Kasumi-1 (cell line): ENCODE results near the gene WDR20.

ENCODE experiments used
- DNase-seq, 2 experiments: peaks; one replicate each; lab custom pipeline; 2025; lab: John Stamatoyannopoulos, UW

Gene WDR20

DNA sequence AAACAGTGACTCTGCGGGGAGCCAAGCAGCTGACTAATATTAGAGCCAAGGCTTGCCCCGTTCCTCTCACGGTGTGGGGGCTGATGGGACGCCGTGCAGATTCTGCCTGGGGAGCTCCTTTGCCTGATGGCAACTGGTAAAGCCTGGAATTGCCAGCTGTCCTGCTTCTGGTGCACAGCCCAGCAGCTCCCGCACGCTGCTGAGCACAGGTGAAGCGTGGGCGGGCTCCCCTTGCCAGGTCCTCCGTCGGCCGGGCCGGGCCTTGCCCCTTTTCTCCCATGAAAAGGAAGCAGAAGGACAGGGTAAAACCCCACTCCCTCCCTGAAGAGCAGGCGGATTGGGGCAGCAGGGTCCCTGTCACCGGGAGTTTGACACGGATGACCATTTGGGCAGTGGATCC, 79.0 kb downstream of the WDR20 start:
- no peak for DNase-seq

DNA sequence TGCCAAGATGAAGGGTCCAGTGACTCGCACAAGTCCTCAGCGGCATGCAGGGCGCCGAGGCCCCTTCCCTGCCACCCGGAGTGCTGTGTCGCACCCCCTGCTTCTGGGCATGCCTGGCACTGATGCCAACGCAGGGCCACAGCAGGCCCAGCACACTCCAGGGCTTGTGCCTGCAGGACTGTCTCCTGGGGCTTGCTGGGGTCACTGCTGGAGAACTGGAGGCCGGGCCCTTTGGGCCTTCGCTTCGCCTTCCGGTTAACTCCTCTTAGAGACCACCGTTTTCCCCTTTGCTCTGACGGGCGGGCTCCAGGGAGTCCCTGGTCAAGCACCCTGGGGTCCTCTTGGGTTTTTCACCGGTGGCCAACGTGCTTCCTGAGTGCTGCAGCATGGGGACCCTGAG, 79.6 kb downstream of the WDR20 start:
- no peak for DNase-seq

DNA sequence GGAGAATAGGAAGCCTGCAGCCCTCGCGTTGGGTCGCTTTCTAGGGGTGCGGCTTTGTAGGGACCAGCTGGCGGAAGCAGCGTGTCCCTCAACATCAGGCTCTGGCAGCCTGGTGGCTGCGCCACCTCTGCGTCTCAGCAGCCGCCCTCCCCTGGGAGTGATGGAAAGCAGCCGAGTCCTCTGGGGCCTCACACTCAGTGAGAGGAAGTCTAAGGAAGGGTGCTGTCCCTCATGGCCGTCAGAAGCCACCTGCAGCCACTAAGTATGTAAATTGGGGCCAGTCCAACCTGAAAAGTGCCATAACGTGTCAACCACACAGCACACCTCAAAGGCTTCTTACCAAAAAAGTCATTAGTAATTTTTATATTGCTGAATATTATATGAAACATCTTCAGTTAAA, 80.3 kb downstream of the WDR20 start:
- DNase-seq = no peak

DNA sequence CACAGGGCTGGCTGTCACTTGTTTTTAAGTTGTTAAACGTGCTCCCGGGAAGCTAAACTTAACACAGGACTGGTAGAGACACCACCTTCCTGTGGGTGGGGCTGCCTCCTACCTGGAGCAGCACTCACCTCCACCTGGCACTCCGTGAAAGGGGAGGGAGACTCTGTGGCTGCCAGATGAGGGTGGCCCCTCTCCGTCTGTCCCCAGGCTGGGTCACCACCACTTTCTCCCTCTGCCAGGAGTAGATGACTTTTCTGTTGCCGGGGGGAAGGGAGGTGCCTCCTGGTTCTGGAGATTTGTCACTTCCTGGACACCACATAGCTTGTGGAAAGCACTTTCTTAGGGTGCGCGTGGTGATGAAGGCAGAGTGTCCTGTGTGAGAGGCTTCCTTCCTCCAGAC, 81.3 kb downstream of the WDR20 start:
- DNase-seq = no peak

DNA sequence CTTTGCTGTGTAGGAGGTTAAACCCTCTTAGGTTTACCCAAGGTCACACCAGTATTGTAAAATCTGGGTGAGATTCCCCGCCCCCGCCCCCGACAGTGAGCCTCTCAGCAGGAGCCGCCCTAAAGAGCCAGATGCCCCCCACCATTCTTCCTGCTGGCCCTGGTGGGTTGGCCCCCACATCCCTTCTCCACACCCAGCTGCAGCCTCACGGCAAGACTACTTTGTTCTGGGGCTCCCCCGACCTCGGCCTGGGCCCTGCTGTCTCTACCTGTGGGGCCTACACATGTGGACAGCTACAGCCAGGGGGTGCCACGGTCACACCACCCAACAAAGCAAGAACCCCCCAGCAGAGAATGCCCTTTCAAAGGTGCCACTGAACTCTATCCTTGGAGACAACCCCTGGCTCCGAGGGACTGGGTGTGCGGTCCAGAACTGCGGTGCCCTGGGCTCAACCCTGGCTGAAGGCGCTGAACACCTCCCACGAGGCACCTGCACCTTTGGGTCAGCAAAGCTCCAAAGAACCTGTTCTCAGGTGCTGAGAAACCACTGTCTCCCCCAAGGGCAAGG, 82.4 kb downstream of the WDR20 start:
- DNase-seq = no peak

DNA sequence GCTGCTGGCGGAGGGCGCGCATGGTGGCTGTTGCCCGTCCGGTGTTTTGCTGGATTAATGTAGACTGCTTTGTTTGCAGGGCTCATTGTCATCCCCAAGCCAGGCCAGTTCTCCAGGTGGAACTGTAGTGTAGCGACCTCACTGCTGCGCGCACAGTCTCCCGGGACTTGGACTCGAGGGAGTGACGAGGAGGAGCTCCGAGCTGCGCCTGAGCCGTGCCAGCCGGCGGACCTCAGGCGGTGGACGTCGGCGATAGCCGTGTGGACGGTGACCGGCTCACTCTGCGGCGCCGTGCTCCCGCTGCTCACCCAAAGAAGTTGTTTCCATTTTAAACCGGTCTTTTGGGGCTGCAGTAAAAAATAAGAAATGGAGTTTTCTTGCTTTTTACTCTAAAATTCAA, 83.1 kb downstream of the WDR20 start:
- no peak for DNase-seq

DNA sequence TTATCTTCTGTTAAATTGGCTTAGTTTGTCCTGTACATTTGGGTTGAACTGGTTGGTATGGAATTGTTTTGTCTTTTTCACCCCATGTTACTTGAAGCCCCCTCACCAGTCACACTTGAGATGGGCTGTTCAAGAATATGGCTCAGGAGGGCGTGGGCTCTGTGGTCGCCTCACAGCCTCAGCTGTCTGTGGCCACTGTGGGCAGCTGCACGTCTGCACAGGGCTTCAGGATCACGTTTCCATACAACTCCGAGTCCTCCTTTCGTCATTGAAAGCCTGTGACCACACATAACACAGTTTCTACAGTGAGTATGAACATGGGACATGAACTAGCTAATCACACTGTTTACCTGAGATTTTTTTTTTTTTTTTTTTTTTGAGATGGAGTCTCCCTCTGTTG, 84.0 kb downstream of the WDR20 start:
- no peak for DNase-seq

DNA sequence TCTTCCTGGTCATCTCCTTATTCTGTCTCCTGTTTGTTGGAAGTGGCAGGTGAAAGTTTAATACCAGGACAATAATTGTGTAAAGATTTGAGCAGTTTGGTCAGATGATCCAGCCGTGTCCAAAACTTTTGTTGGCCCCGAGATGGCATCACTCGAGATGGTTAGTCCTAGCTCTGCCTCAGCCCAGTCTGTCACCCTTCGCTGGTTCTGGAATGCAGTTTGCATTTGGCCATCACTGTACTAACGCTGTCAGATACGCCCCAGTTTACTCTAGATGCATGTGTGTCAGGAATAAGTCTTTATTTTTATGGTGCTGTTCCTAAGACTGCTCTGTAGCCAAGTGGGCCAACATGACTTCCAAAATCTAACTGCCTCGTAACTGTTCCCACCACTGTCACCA, 85.7 kb downstream of the WDR20 start:
- no peak for DNase-seq

DNA sequence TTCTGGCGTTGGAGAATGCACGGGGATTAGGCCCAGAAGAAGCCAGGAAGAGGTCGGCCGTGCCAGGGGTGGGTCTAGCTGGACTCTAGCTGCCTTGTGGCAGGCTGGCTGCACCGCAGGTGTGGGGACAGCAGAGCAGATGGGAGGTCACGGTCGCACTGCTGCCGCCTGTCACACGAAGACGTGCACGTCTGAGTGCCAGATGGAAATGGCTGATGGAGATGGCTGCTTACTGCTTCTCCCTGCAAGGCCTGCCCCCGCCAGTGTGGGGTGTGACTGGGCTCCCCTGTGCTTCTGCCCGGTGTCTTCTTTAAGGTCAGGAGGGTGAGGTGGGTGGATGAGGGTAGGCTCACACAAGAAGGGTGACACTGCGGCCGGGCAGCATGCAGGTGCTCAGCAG, 86.2 kb downstream of the WDR20 start:
- DNase-seq = no peak

DNA sequence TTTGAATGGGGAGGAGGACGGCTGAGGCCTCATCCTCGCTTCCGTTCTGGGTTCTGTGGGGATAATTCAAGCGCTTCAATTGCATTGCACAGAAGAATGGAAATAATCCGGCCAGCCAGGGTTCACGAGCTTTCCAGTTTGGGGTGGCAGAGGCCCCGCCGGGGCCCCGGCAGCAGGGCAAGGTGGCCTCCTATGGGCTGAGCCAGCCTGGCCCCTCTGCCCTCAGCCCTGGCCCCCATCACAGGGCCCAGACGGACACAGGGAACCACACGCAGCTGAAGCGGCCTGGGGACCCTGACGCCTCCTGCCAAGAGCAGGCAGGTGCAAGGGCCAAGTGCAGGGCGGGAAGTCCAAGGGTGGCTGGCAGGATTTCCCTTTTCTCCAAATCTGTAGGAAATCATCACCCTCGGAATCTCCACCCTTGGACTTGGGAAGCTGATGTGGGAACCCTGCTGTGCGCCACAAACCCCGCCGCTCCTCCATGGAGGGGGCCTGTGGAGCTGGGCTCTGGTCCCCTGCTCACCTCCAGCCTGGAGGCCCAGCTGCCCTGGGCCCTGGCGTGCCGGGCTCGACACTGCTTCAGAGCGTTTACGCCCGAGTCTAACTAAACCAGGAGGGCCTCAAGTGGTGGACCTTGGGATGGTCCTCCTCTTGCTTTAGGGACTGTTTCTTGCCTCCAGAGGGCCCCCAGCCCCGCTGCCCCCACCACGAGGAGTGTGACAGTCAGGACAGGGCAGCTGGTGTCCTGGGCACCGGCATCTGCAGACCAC, 86.8 kb downstream of the WDR20 start:
- DNase-seq = no peak

DNA sequence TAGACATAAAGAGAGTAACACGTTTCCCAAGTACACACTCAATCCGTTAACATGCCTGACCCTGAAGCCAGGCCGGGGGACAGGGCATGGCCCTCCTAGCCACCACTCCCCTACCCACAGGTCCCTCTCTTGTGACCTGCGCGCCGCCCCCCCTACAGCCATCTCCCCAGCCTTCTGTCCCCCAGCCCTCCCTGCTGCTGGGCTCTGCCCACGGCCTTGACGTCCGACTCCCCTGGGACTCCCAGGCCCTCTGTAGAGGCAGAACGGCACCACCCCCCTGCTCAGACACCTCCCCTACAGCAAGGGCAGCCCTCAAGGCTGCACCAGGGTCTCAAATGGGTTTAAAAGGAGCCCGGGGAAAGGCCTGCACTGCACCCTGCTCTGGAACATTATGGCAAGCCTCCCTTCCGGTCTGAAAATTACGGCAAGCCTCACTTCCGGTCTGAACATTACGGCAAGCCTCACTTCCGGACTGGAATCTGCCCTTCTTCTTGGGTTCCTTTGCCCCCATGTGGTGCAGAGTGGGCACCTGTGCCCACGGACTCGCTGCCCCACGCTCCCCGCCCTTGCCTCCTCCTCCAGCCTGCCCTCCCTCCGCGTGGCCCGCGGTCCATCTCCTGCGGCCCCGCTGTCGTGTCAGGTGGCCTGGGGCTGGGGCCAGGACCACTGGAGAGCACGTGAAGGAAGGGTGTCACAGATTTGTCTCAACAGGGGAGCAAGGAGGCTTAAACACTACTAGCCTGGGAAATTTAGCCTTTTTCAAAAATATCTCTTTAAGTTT, 87.7 kb downstream of the WDR20 start:
- DNase-seq = no peak

DNA sequence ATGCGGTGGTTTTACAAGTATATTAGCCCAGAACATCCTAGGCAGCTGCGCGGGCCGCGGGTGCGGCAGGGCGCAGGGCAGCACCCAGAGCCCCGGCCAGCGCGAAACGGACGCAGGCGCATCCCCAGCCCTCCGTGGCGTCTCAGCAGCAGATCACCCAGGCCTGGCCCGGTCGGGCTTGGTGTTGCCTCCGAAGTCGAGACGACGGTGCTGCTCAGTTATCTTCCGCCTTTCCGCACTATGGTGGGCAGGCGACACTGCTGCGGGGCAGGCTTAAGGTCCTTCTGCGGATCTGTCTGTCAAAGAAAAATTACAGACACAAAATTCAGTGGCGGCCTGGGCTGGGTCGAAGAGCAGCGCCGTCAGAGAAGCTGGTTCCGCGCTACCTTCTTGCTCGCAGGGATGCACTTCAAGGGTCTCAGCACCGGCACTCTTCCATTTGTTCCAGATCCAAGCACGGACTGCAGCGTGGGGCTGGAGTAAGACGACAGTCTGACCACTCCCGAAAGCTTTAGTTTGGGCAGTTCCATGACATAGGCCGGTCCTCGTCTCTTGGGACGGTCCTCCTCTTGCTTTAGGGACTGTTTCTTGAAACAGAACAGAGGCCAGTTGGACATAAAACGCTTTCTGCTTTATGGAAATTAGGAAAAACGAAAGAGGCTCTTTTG, 89.5 kb downstream of the WDR20 start:
- DNase-seq = no peak

DNA sequence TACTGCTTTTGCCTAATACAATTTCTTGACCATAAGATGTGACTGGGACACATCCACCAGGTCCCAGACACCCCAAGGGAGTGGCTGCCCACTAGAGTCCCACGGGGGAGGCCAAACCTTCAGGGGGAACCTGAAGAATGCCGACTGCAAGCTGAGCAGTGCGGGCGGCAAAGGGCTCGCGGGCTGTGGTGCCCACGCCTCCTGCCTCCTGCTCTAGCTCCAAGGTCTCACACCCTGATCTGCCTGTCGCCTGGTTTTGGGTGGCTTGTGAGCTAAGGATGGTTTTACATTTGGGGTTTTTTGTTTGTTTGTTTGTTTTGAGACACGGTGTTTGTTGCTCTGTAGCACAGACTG, 90.0 kb downstream of the WDR20 start:
- no peak for DNase-seq

DNA sequence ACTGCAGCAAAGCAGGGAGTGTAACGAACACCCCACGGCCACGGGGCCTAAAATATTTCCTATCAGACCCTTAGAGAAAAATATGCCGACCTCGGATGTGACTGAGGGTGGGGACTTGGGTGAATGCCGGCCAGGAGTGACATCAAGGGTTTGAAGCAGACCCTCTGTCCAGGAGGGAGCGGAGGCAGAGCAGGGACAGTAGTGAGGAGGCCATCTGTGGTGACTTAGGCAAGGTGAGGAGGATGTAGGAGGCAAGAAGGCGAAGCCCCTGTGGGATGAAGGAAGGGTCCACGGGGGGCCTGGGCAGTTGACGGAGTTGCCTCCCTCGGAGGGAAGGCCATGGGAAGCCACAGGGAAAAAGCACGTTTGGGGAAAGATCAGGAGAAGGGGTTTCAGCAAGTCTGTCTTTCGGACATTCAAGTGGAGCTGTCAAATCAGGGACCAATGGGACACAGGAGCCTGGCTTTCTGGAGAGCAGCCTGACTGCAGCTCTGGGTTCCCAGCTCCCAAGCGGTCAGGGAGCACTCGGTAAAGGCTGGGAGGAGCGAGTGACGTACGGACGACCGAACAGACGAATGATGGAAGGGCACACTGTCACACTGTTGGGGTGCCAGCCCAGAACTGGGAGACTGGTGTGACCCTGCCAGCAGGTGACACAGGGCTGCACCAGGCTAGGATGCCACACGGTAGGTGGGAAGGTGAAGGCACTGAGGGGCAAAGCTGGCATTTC, 90.9 kb downstream of the WDR20 start:
- no peak for DNase-seq

DNA sequence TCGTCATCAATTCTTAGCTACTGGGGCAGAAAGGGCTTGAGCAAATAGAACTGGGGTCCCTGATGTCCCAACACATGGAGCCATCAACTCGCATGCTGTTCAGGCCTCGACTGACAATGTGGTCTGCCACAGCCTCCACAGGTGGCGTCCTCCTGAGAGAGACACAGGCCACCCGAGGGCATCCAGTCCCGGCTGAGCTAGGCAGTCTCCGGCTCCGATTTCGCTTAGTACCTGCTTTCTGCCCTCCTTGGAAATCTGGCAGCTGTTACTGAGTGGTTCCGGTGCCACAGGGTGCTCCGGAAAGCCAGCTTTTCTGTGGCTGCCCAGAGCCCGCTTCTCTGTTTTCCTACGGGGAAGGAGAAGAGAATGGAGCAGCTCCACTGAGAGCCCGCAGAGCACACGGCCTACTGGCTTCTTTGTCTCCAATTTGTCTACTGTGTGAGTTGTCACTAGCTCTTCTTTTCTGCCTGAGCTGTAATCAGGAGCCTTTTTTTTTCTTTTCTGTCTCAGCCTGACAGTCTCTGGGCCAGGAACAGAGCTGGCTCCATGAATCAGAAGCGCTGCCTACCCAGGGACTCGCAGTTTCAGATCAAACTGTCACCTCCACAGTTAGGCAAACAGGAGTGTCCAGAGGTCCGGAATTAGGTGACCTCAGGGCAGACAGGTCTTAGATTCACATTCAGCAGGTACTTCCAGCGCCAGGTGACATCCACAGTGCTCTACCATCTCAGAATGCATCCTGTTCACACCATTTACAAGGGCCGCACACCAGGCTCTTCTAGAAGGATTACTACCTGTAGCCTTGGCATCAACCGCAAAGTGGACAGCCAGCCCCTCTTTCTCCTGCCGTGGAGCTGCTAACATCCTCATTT, 92.0 kb downstream of the WDR20 start:
- DNase-seq = no peak

DNA sequence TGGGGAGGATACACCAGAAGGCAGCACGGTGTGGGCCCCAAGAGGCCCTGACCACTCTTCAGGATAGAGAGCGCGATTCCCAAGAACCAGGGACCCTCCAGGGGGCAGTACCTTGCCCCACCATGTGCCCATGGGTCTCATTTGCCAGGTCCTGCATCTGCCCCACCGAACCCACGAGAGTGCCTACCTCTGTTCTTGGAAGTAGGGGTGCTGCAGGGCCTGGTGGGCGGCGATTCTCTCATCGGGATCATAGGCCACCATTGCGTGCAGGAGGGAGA, 92.6 kb downstream of the WDR20 start:
- DNase-seq = no peak

DNA sequence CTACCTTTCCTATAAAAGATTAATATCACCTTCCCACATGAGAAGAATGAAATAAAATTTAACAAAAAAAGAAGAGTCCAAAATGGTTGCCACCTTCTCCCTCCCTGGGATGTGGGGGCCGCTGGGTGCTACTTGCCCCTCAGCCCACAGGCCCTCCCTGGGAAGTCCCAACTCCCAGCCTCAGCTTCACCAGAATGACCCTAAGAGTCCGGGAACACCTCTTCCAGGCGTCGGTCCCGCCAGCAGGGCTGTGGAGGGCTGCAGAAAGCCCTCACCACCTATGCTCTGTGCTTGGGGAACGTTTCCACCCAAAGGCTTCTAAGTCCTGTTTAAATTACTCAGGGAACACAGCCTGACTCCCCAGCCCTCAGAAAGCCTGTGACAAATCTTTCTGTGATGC, 93.4 kb downstream of the WDR20 start:
- DNase-seq = no peak

DNA sequence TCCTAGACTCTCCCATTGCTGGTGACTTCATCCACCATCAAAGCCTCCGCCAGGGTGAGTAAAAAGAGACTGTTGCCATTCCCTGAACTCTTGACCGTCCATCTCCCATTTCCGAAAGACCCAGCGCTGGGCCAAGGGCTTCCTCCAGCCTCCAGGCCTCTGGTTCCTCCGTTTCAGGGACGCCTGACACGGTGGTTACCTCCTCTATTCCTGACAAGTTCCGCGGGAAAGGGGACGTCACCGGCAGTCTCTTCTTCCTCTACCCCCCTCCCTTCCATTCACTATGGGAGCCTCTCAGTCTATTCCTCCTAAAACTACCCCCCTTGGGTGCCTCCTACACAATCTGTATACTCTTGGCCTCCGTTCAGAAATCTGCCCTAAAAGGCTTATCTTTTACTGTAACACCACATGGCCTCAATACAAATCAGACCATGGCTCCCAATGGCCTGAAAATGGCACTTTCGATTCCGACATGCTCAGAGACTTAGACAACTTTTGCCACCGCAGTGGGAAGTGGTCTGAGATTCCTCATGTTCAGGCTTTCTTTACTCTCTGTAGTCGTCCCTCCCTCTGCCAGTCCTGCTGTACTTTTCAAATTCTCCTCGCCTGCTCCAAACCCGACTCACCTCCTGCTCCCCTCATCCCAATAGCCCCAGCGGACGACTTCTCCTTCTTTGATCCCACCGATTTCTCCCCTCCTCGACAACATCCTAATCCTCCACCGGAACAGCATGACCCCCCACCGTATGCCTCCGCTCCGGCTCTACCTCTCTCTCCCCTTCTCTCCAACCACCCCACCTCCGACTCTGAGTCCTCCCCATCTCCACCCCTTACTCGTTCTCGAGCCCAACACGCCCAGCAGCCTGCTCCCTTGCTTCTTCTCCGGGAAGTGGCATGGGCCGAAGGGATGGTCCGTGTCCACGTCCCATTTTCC, 94.9 kb downstream of the WDR20 start:
- DNase-seq = no peak

DNA sequence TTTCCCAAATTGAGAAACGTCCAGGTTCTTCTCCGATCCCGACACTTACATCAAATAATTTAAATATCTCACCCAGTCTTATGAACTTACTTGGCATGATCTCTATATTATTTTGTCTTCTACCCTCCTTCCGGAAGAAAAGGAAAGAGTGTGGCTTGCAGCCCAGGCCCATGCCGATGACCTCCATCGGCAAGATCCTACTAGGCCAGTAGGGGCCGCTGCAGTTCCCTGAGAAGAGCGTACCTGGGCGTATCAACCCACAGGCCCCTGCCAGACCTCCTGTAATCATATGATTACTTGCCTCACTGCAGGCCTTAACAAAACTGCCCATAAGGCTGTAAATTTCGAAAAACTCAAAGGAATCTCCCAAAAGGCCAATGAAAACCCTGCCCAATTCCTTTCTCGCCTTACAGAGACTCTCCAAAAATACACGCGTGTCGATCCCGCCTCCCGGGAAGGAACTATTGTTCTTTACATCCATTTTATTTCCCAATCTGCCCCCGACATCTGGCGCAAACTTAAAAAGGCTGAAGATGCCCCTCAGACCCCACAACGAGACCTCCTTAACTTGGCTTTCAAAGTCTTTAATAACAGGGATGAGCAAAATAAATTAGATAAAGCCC, 95.7 kb downstream of the WDR20 start:
- peak; percentile 50 to 76 for DNase-seq

DNA sequence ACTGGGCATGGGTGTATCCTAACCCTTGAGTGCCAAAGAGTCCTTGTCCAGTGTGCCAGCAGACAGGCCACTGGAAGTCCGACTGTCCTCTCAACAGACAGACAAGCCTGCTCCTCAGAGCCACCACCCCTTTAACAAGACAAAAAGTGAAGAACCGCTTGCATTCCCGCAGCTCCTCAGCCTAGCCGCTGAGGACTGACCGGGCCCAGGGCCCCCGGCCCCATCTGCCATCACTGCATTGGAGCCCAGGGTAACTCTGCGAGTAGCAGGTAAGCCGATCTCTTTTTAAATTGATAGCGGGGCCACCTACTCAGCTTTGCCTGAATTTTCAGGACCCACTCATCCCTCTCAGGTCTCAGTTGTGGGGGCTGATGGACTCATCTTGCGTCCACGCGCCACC, 96.3 kb downstream of the WDR20 start:
- DNase-seq = no peak
